Measurements from ENCODE around the gene EPS15. TPM values are rescaled to one million over a fixed set of nuclear protein-coding genes. Genes with fewer than 3 reads are reported as not detected.

The EPS15 gene
- total and polyA plus RNA-seq, 9 of the 15 experiments (the other 6 are each of a cell fraction or from before 2014, with no cell fraction given), result 23.1 to 69.0 (median 41.7) TPM

- intact Hi-C loops (cut with micrococcal nuclease) (no loop called here), in situ Hi-C loops (cut with MboI) (no loop called here)
- no peak overlapping the region for H3K4me3 ChIP-seq
- H3K36me3 ChIP-seq (ENCODE audit: control insufficient read depth, insufficient read depth, low read length), result no peaks in the 10 kb centered on the region
- FAIRE-seq (no peak), DNase-seq (ENCODE audit: extremely low read depth in 1 of 4, low spot score in 3 of 4) (no peak), ATAC-seq (peak; percentile 60)
- no peak overlapping the region for H2AFZ ChIP-seq (ENCODE audit: low read depth, low read length)
- H3K4me1 ChIP-seq (replicated peaks in 1 of 2; ENCODE audit: control insufficient read depth in 2 of 2, insufficient read depth in 2 of 2, low read length in 2 of 2), result no peaks in the 10 kb centered on the region; a peak in 2 of 5 replicates
- POLR2A ChIA-PET, result interaction anchor here (0.7 kb wide), 1 partner anchor 211 kb away, joined by 3 read pairs; no protein-coding TSS in a partner anchor
- no peaks in the 10 kb centered on the region for H3K27me3 ChIP-seq (ENCODE audit: control insufficient read depth in 2 of 2, insufficient read depth in 2 of 2, low read length in 2 of 2)
- H3K9me1 ChIP-seq (ENCODE audit: control insufficient read depth, insufficient read depth, low read length), result no peaks in the 10 kb centered on the region
- H3K27ac ChIP-seq (ENCODE audit: extremely low read depth, low read depth, low read length), result no peak overlapping the region
- CTCF ChIA-PET (ENCODE audit: low intra/inter-chr PET ratio), result no interaction called here
- BruUV-seq (replicated peaks), result no TSS peak
- WGBS (ENCODE audit: insufficient coverage, low coverage, missing lambda C conversion rate), result 45% methylated on average over 3 of the region's 3 CpGs
- no peaks in the 10 kb centered on the region for H3K9me3 ChIP-seq (replicated peaks; ENCODE audit: control insufficient read depth, insufficient read depth, low read depth, low read length)
- TF ChIP-seq NCOR1 (IDR thresholded peaks at IDR 0.05), result peak; percentile 22; the same call in 1 of the 2 replicates
- TF ChIP-seq BCOR (IDR thresholded peaks at IDR 0.05), result peak; percentile 85
- TF ChIP-seq POLR2A (conservative IDR thresholded peaks at IDR 0.05), result no peak
- TF ChIP-seq NFRKB (IDR thresholded peaks at IDR 0.05; ENCODE audit: low read depth), result no peak
- peak; percentile 88 for TF ChIP-seq RBM25 (IDR thresholded peaks at IDR 0.05; ENCODE audit: low read depth, low read length, severe bottlenecking)
- TF ChIP-seq NR2F6 (CRISPR knock-in tag; IDR thresholded peaks at IDR 0.05), result no peak
- TF ChIP-seq ZFP36 (IDR thresholded peaks at IDR 0.05; ENCODE audit: low read depth, low read length, partially characterized antibody), result peak; percentile 78
- peak; percentile 30; the same call in 1 of the 2 replicates for TF ChIP-seq TAL1 (IDR thresholded peaks at IDR 0.05)
- peak; percentile 61 for TF ChIP-seq CBFA2T3 (IDR thresholded peaks at IDR 0.05)
- peak; percentile 43 to 46; a peak in 1 of 4 replicates for TF ChIP-seq KDM1A (IDR thresholded peaks at IDR 0.05)
- TF ChIP-seq CBFA2T2 (conservative IDR thresholded peaks at IDR 0.05), result 0 out of 2 replicates have a peak, but pooled peaks have one; percentile 6
- TF ChIP-seq EP300 (IDR thresholded peaks at IDR 0.05; ENCODE audit: low read length), result no peak
- TF ChIP-seq SMARCA5 (IDR thresholded peaks at IDR 0.05), result 0 out of 2 replicates have a peak, but pooled peaks have one; percentile 12
- no peak for TF ChIP-seq BDP1 (IDR thresholded peaks at IDR 0.05; ENCODE audit: insufficient read depth, insufficient read length)
- TF ChIP-seq TCF3 (CRISPR knock-in tag; IDR thresholded peaks at IDR 0.05), result no peak
- TF ChIP-seq ARID1B (IDR thresholded peaks at IDR 0.05), result 0 out of 2 replicates have a peak, but pooled peaks have one; percentile 10
- H3K9ac ChIP-seq (ENCODE audit: insufficient read depth in 1 of 2, low read depth in 2 of 2, low read length in 2 of 2), result no peak overlapping the region
- H3K4me2 ChIP-seq (ENCODE audit: insufficient read depth, low read length), result no peak overlapping the region
- no peaks in the 10 kb centered on the region; the same call in 1 of the 2 replicates for H4K20me1 ChIP-seq (replicated peaks; ENCODE audit: control insufficient read depth, insufficient read depth, low read length)
- no peaks in the 10 kb centered on the region for H3K79me2 ChIP-seq (ENCODE audit: control insufficient read depth, insufficient read depth, low read length)
These were observed 30.8 kb upstream of the EPS15 start for GRCh38 chr1:51549901-51550300.

Data from K562 (cell line).